ENCODE results near the gene PNPLA6.

DNA sequence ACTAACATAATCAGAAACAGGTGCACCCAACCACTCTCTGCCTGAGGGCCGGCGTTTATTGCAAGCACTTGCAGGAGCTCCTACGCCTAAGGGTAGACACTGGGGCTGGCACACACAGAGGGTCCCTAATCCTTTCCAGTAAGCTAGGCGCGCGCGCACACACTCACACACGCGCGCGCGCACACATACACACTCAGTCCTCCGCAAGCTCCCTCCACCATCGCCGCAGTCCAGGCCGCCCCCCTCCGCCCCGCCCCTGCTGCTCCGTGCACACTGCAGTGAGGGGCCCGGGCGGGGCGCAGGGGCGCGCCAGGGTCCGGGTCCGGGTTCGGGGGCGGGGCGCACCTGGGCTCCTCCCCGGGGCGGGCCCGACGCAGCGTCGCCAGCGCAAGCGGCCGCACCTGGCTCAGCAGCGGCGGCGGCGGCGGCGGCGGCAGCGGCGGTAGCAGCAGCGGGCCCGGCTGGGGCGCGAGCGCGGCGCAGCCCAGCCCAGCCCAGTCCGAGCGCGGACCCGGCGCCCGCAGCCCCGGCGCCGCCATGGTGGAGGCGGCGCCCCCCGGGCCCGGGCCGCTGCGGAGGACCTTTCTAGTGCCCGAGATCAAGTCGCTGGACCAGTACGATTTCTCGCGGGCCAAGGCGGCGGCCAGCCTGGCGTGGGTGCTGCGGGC is 60.1 kb downstream of the PNPLA6 start, which contains the start of gene CAMSAP3:
- TF ChIP-seq, protein P1, sequence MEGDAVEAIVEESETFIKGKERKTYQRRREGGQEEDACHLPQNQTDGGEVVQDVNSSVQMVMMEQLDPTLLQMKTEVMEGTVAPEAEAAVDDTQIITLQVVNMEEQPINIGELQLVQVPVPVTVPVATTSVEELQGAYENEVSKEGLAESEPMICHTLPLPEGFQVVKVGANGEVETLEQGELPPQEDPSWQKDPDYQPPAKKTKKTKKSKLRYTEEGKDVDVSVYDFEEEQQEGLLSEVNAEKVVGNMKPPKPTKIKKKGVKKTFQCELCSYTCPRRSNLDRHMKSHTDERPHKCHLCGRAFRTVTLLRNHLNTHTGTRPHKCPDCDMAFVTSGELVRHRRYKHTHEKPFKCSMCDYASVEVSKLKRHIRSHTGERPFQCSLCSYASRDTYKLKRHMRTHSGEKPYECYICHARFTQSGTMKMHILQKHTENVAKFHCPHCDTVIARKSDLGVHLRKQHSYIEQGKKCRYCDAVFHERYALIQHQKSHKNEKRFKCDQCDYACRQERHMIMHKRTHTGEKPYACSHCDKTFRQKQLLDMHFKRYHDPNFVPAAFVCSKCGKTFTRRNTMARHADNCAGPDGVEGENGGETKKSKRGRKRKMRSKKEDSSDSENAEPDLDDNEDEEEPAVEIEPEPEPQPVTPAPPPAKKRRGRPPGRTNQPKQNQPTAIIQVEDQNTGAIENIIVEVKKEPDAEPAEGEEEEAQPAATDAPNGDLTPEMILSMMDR (CRISPR knock-in tag; IDR thresholded peaks at IDR 0.05), result no peak; the same call in 1 of the 2 replicates
- TF ChIP-seq MEIS2 (CRISPR knock-in tag; IDR thresholded peaks at IDR 0.05) (no peak), ARNT (IDR thresholded peaks at IDR 0.05) (no peak), FOSL2 (CRISPR knock-in tag; IDR thresholded peaks at IDR 0.05) (no peak), SUZ12 (IDR thresholded peaks at IDR 0.05; ENCODE audit: low read depth, low read length) (no peak), ZNF549 (CRISPR knock-in tag; IDR thresholded peaks at IDR 0.05) (no peak), RBM39 (IDR thresholded peaks at IDR 0.05; ENCODE audit: low read depth, low read length, poor library complexity, severe bottlenecking) (no peak)

All from HepG2 (cell line).